Measurements from ENCODE around the gene ENTPD8.
"Not testable (repeated sequence)": the region's sequence is repeated elsewhere in the genome, so short reads cannot be mapped to it uniquely, and the experiment has no call there.

Gene ENTPD8

DNA sequence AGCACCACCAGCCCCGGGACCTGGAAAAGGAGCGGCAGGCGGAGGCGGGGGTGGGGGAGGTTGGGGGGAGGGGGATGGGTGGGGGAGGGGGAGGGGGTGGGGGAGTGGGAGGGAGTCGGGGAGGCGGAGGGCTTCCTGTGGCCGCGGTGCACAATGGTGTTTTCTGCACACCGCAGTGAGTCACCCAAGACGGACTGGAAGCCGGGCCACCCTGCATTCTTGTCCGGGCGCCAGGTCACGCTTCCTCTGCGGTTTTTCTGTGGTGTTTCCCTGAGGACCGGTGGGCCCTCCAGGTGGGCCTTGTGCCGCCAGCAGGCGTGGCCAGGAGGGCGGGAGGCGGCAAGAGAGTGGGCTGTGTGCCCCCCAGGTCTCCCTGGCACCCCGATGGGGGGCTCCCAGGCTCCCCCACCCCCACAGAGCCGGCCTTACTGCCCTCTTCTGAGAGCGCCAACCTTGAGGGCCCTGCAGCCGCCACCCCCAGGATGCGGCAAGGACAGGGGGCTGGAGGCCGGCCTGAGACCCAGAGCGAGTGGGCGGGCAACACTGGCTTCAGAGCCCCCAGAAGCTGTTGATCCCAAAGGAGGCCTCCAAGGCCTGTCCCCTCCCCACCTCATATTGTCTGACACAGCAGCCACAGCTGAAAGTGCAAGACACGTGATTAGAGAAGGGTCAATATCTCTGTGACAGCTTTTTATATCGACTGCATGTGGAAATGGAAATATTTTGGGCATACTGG is 29.3 kb downstream of the ENTPD8 start:
- TF ChIP-seq, protein P1, sequence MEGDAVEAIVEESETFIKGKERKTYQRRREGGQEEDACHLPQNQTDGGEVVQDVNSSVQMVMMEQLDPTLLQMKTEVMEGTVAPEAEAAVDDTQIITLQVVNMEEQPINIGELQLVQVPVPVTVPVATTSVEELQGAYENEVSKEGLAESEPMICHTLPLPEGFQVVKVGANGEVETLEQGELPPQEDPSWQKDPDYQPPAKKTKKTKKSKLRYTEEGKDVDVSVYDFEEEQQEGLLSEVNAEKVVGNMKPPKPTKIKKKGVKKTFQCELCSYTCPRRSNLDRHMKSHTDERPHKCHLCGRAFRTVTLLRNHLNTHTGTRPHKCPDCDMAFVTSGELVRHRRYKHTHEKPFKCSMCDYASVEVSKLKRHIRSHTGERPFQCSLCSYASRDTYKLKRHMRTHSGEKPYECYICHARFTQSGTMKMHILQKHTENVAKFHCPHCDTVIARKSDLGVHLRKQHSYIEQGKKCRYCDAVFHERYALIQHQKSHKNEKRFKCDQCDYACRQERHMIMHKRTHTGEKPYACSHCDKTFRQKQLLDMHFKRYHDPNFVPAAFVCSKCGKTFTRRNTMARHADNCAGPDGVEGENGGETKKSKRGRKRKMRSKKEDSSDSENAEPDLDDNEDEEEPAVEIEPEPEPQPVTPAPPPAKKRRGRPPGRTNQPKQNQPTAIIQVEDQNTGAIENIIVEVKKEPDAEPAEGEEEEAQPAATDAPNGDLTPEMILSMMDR (conservative IDR thresholded peaks at IDR 0.05; ENCODE audit: low read depth, low read length): no peak
- H3K4me3 ChIP-seq (ENCODE audit: low read length): no peak overlapping the region
- DNase-seq (ENCODE audit: low read depth): peak; percentile 74

DNA sequence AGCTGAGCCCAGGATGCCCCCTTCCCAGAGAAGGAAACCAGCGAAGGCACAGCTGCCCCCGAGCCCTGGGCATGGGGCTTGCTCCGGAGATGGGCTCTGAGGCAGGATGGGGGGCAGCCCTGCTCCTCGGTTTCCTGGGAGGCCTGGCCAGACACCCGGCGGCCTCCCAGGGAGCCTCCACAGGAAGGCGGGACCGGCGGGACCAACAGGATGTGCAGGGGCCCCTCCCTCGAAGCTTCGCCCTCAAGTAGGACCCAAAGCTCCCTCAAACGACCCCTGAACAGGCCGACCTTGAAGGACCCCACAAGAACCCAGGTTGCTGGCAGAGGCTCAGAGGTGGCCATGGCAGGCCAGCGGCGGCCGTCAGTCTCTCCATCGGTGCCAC is 29.9 kb downstream of the ENTPD8 start:
- no peak for DNase-seq (ENCODE audit: low read depth)
- no peak overlapping the region for H3K4me3 ChIP-seq (ENCODE audit: low read length)
- TF ChIP-seq, protein P1 (conservative IDR thresholded peaks at IDR 0.05; ENCODE audit: low read depth, low read length): no peak

DNA sequence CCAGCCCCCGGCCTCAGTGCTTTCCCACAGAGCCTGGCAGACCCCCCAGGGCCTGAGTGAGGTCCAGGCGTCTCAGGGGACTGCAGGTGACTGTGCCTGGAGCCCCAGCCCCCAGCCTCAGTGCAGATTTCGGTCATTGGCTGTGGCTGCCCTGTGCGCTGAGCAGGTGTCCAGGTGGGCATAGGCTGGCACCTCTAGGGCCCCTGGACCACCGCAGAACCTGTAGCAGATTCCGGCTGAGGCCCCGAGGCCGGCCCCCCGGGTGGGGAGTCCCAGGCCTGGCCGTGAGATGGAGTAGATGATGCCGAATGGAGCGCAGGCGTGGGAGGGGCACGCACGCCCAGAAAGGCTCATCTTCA is 30.3 kb downstream of the ENTPD8 start:
- TF ChIP-seq, protein P1 (conservative IDR thresholded peaks at IDR 0.05; ENCODE audit: low read depth, low read length): no peak
- DNase-seq (ENCODE audit: low read depth): no peak

DNA sequence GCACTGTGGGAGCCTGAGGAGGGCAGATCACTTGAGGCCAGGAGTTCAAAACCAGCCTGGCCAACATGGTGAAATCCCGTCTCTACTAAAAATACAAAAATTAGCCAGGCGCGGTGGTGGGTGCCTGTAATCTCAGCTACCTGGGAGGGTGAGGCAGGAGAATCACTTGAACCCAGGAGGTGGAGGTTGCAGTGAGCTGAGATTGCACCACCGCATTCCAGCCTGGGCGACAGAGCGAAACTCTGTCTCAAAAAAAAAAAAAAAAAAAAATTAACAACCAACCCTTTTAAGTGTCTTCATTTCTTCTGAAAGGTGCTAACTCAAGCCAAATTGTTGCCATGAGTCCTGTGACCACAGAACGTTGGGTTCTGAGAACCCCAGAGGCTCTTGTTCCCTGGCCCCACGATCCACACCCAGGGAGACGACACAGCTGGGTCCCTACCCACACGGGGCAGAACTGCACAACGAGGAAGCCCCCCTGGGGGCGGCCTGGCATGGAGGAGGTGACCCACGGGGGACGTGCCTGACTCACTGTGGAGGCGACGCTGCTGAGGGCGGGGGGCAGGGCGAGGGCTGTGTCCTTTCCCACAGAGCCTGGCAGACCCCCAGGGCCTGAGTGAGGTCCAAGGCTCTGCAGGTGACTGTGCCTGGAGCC is 30.8 kb downstream of the ENTPD8 start:
- not testable (repeated sequence) for DNase-seq (ENCODE audit: low read depth)

More for the DNA sequence above, 30.3 kb downstream of the ENTPD8 start:
- no peak overlapping the region for H3K4me3 ChIP-seq (ENCODE audit: low read length)

DNA sequence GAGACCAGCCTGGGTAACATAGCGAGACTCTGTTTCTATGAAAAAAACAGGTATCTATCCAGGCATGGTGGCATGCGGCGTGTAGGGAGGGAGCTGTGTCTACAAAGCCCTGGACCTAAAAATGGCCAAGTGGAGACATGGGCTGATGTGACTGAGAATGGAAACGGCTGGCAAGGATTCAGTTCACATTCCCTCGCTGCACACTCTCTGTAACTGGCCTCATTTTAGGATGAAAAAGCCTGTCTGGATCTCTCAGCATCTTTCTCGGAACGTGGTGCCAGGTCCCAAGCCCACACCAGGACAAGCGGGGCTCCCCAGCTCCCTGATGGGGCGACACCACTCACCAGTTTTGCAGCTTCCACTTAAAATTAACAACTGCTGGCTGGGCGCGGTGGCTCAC is 31.6 kb downstream of the ENTPD8 start:
- TF ChIP-seq, protein P1 (conservative IDR thresholded peaks at IDR 0.05; ENCODE audit: low read depth, low read length): no peak
- no peak for DNase-seq (ENCODE audit: low read depth)
- no peak overlapping the region for H3K4me3 ChIP-seq (ENCODE audit: low read length)

More for the DNA sequence above, 30.8 kb downstream of the ENTPD8 start:
- not testable (repeated sequence) for H3K4me3 ChIP-seq (ENCODE audit: low read length)

DNA sequence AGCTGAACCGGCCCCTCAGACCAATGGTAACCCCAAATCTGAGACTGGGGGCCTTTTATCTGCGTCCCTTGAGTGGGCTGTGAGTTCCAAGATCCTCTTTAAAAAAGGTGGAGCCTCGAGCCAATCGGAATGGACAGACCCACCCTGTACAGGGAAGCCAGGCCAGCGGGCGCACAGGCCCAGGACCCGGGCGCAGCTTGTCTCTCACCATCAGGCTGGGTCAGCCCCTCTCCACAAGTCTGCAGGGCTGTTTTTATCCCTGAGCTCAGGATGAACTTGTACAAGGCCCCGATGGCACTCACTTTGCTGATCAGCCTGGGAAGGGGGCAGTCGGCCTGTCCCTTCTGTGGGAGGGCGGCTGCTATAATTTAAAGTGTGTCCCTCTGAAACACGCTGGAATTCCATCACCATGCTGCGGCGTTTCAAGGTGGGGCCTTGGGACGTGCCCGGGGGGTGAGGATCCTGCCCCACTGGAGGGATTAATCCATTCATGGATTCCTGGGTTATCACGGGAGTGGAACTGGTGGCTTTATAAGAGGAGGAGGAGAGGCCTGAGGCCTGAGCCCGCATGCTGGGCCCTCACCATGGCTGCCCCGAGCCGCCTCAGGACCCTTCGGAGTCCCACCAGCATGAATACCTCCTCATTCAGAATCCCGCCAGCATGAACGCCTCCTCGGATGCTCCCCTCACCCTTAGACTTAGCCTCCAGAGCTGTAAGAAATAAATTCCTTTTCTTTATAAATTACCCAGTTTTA is 32.3 kb downstream of the ENTPD8 start:
- H3K4me3 ChIP-seq (ENCODE audit: low read length): no peak overlapping the region
- TF ChIP-seq, protein P1 (conservative IDR thresholded peaks at IDR 0.05; ENCODE audit: low read depth, low read length): no peak
- DNase-seq (ENCODE audit: low read depth): no peak

DNA sequence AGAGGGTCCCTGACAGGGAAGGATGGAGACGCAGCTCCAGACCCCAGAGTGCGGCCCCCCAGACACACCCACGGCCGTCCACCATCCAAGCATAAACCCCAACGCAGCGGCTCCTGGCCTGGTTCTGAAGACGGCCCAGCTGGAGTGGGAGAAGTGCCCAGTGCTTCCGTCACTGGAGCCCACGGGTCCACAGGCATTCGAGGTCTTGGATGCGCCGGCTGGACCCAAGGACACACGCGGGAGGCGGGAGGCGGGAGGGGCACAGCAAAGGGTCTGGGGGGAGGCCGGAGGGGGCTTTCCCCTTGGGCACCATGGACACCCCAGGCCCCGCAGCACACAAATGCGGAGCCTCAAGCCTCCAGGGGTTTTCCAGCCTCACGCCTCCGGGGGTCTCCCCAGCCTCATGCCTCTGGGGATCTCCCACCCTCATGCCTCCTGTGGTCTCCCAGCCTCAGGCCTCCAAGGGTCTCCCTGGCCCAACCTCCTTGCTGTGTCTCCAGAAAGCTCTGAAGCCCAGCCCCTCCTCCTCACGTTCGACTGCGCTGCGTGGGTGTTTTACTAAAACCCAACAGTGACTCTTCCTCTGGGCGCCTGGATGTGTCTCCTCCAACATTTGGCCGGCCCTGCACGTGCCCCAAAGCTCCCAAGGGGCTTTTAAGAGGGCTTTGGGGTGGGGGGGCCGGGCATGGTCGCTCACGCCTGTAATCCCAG is 33.4 kb downstream of the ENTPD8 start:
- TF ChIP-seq, protein P1 (conservative IDR thresholded peaks at IDR 0.05; ENCODE audit: low read depth, low read length): no peak
- H3K4me3 ChIP-seq (ENCODE audit: low read length): no peak overlapping the region
- DNase-seq (ENCODE audit: low read depth): no peak
